HG03175 (cell line): ENCODE results near the gene NR2C2.

Experiments
- ATAC-seq: cut with Tn5 transposase; IDR thresholded peaks from one replicate; pipeline ENCODE4 v1.9.1; 2021; ENCODE audit warnings: mild to moderate bottlenecking, moderate library complexity; ENCODE audit not compliant: unreplicated experiment

The NR2C2 gene

GRCh38 chr3:14921034-14921616, 26.3 kb upstream of the NR2C2 start:
- ATAC-seq: peak; percentile 89

- ATAC-seq: no peak
These were observed 25.3 kb upstream of the NR2C2 start for GRCh38 chr3:14921811-14922705.

DNA sequence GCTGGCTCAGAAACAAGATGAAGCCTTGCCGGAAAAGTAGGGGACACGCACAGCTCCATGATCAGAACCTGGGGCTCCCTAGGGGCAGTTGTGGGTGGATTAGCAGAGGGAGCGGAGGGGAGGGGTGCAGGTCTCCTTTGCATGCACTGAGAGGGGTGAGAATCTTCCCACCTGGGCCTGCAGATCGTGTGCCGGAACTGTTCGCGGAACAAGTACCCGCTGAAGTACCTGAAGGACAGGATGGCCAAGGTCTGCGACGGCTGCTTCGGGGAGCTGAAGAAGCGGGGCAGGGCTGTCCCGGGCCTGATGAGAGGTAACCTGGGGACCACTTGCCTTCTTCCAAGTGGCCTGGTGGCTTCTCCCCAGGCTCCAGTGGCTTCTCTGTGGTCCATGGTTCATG, 24.5 kb upstream of the NR2C2 start:
- no peak for ATAC-seq

DNA sequence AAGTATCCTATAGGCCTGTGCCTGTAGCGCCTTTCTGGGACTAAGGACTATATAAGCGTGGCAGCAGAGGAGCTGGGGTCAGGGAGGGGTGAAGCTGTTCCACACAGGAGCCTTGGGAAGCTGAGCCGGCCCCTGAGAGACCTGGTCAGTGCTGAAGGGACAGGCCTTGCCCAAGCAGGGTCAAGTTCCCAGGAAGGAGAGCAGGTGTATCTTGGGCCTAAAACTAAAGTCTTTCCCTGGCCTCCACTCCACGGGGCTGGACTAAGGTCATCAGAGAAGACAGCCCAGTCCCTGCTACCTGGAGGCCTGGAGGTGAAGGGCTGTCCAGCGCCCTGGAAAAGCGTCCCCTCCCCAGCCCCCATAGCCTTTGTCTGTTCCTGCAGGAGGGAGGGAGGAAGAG, 23.9 kb upstream of the NR2C2 start:
- ATAC-seq: no peak

GRCh38 chr3:14925729-14926591, 21.4 kb upstream of the NR2C2 start:
- ATAC-seq: no peak

DNA sequence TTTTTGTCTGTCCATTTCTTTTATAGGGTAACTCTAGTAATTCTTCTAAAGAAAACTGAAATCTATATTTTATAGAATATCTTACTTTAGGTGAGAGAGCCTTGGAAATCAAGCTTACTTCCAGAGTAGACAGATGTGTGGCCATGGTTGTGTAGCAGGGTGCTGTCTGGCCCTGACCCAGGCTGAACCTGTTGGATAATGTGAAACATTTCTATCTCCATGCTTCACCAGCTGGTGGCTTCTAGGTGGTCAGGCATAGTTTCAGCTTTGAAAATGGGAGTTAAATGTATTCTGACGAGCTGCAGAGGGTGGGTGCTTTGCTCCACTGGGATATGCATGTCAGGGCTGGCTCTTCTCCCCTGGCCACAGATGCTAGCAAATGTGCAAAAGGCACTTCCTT, 20.8 kb upstream of the NR2C2 start:
- ATAC-seq: no peak

DNA sequence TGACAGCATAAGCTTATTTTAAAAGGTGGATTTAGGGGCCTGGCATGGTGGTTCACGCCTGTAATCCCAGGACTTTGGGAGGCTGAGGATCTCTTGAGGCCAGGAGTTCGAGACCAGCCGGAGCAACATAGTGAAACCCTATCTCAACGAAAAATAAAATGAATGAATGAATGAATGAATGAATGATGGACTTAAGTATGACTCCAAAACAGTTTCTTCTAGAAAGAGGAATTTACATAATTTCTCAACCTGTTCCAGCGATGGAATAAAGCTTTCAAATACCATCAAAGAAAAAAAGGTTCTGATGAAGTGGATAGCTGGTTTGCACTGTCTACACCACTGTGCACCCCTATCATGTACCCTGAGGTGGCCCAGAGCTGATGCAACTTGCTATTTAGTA, 20.1 kb upstream of the NR2C2 start:
- no peak for ATAC-seq

GRCh38 chr3:14929310-14930074, 17.9 kb upstream of the NR2C2 start:
- no peak for ATAC-seq

- no peak for ATAC-seq
These were observed 13.5 kb upstream of the NR2C2 start for GRCh38 chr3:14933820-14934425.

GRCh38 chr3:14935592-14936345, 11.6 kb upstream of the NR2C2 start:
- ATAC-seq: no peak

DNA sequence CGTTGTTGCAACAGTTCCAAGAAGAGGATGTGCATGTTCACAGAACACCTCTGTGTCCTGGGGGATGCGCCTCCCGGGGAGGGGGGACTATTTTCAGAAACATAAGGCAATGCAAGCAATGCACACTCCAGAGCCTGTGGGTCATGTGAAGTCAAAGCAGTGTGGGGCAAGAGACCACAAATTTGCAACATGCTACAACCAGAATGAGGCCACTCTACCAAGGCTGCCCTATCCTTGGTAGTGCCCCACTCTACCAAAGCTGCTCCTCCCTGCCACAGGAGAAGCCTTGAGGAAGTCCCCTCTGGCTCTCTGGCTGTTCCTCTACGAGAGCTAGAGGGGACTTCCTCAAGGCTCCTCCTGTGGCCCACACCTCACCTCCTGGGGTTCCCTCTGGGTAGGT, 8.4 kb upstream of the NR2C2 start:
- no peak for ATAC-seq

GRCh38 chr3:14941871-14942270, 5.5 kb upstream of the NR2C2 start:
- no peak for ATAC-seq

GRCh38 chr3:14943042-14943441, 4.3 kb upstream of the NR2C2 start:
- ATAC-seq: peak; percentile 37

DNA sequence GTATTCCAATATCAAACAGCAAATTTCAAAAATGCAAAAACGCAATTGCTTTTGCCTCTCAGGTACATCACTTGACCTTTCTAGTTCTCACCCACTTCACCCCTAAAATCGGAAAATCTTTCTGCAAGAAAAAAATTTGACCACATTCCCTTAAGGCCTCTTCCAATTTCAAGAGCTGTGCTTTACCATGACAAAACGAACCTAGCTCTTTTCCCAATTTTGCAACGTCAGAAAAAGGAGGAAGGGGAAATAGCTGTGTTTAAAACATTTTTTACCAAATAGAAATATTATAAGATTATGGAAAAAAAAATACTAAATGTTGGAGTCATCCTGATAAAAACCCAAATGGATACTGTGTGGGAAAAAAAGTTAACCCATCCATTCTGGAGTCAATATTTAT, 1.1 kb upstream of the NR2C2 start:
- ATAC-seq: no peak

- ATAC-seq: no peak
These were observed 664 bp upstream of the NR2C2 start for GRCh38 chr3:14946739-14947099.

DNA sequence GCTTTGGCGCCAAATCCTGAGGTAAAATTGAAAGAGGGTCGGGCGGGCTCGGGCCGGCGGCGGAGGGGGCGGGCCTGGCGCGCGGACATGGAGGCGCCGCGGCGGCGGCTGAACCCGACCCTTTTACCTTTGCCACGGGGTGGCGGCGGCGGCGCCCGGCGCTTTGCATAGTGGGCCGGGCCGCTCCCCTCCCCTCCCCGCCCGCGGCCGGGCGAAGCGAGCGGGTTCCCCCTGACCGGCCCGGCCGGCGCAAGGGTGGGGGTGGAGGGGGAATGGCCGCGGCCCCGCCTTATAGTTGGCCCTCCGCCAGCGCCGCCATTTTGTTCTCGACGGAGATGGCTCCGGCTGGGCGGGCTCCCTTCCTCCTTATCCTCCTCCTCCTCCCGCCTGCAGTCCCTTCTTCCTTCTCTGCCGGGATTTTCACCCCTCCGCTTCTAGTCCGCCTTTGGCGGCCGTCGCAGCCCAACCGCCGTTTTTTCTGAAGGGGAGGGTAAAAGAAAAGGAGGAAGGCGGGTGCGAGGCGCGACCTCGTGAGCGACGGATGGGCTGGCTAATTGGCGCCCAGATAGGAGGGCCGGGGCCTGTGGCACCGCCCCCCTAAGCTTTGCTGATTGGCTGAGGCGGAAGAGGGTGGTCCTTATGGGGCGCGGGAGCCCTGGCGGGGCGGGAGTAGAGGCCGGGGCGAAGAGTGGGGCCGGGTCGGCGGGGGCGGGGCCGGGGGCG, 664 bp downstream of the NR2C2 start:
- ATAC-seq: peak; percentile 91

- no peak for ATAC-seq
These were observed 1.2 kb downstream of the NR2C2 start for GRCh38 chr3:14948609-14949038.

DNA sequence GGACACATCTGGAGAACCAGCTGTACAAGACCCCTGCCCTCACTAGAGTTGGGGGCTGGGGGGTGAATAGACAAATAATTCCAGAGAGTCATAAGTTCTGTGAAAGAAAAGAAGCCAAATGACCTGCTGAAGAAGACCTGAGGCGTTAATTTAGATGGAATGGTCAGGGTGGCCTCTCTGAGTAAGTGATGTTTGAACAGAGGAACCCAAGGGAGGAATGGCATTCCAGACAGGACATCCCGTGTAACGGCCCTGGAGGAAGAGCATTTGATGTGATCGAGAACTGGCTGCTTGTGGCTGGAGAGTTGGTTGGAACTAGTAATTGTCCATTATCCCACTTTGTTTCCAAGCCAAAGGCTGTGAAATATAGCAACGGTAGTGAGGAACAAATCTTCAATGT, 1.7 kb downstream of the NR2C2 start:
- no peak for ATAC-seq

- ATAC-seq: no peak
These were observed 2.9 kb downstream of the NR2C2 start for GRCh38 chr3:14950274-14950673.
